Loucy (cell line): Measurements from ENCODE around the gene RFX3.
"Not testable (repeated sequence)": the region's sequence is repeated elsewhere in the genome, so short reads cannot be mapped to it uniquely, and the experiment has no call there.

Source experiments
- EZH2phosphoT487 ChIP-seq: fragments of 200-600 bp; IDR thresholded peaks from 2 replicates; pipeline ENCODE4 v1.6.1; 2018; ENCODE audit warnings: antibody characterized with exemption, mild to moderate bottlenecking, moderate library complexity, borderline replicate concordance
- TF ChIP-seq, protein P1 (sequence below): fragments of 200-600 bp; sonication (generic); conservative IDR thresholded peaks from 2 replicates; pipeline ENCODE4 v1.5.1; 2014; ENCODE audit warnings: mild to moderate bottlenecking, antibody characterized with exemption, low read length

DNA sequence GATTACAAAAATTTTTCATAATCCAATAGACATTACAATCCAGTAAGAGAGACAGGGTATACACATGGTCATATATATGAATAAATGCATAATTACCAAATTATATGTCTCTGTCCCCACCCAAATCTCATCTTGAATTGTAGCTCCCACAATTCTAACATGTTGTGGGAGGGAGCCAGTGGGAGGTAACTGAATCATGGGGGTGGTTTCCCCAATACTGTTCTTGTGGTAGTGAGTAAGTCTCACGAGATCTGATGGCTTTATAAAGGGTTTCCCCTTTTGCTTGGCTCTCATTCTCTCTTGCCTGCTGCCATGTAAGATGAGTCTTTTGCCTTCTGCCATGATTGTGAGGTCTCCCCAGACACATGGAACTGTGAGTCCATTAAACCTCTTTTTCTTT, 221.4 kb downstream of the RFX3 start:
- TF ChIP-seq, protein P1, sequence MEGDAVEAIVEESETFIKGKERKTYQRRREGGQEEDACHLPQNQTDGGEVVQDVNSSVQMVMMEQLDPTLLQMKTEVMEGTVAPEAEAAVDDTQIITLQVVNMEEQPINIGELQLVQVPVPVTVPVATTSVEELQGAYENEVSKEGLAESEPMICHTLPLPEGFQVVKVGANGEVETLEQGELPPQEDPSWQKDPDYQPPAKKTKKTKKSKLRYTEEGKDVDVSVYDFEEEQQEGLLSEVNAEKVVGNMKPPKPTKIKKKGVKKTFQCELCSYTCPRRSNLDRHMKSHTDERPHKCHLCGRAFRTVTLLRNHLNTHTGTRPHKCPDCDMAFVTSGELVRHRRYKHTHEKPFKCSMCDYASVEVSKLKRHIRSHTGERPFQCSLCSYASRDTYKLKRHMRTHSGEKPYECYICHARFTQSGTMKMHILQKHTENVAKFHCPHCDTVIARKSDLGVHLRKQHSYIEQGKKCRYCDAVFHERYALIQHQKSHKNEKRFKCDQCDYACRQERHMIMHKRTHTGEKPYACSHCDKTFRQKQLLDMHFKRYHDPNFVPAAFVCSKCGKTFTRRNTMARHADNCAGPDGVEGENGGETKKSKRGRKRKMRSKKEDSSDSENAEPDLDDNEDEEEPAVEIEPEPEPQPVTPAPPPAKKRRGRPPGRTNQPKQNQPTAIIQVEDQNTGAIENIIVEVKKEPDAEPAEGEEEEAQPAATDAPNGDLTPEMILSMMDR = not testable (repeated sequence)
- not testable (repeated sequence) for TF ChIP-seq EZH2phosphoT487
